GM18907 (cell line): ENCODE results near the gene FLRT1.

ENCODE experiments used
- ATAC-seq: cut with Tn5 transposase; IDR thresholded peaks from one replicate; pipeline ENCODE4 v1.9.1; 2021; ENCODE audit warnings: mild to moderate bottlenecking, moderate library complexity; ENCODE audit not compliant: unreplicated experiment

The FLRT1 gene

DNA sequence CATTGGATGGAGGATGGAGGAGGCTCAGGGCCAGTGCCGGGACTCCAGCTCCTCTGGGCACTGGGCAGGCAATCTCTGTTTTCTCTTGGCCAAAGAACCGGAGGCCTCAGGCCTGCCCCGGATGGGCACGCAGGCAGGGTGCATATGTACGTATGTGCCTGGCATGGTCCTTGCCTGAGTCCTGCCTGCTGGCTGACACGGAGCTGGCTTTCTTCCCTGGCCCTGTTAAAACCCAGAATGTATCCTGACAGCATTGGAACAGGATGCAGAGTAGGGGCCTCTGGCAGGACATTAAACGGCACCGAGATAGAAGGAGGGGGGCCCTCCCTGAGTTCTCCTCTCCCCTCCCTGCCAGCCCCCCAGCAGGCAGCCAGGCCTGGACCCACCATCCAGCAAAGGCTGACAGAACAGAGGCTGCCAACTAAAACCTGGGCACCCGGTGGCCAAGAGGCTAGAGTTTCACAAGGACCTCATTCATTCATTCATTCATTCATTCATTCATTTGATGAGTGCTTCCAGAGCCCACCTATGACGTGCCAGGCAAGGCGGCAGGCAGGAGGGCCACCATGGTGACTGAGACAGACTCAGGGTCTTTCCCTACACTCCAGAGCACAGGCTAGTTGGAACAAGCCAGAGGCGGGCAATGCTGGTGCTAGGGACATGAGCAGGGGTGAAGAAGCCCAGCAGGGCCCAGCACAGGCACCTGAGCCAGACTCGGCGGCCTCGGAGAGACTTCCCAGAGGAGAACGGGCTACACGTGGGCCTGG, 28.8 kb downstream of the FLRT1 start:
- no peak for ATAC-seq

DNA sequence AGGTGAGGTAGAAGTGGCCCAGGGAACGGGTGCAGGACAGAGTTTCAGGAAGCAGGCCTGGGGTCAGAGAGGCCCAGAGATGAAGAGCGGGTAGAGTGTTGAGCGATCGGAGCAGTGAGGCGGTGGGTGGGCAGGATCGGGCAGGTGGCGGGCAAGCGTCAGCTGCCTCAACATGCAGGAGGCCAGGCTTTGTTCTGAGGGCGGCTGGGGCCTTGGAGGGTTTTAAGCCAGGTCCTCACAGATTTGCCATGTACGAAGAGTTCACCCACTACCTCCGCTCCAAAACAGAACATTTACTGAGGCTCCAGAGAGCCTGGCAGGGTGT, 29.4 kb downstream of the FLRT1 start:
- no peak for ATAC-seq

DNA sequence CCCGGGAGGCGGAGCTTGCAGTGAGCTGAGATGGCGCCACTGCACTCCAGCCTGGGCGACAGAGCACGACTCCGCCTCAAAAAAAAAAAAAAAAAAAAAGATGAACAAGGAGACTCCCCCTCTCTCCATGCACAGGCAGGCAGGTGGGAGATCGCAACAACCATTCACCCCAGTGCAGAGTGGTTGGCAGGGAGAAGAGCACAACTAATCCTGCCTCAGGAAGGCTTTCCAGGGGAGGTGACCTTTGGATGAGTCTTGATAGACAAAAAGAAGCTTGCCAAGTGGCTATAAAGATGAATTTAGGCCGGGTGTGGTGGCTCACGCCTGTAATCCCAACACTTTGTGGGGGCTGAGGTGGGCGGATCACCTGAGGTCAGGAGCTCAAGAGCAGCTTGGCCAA, 30.0 kb downstream of the FLRT1 start:
- no peak for ATAC-seq

DNA sequence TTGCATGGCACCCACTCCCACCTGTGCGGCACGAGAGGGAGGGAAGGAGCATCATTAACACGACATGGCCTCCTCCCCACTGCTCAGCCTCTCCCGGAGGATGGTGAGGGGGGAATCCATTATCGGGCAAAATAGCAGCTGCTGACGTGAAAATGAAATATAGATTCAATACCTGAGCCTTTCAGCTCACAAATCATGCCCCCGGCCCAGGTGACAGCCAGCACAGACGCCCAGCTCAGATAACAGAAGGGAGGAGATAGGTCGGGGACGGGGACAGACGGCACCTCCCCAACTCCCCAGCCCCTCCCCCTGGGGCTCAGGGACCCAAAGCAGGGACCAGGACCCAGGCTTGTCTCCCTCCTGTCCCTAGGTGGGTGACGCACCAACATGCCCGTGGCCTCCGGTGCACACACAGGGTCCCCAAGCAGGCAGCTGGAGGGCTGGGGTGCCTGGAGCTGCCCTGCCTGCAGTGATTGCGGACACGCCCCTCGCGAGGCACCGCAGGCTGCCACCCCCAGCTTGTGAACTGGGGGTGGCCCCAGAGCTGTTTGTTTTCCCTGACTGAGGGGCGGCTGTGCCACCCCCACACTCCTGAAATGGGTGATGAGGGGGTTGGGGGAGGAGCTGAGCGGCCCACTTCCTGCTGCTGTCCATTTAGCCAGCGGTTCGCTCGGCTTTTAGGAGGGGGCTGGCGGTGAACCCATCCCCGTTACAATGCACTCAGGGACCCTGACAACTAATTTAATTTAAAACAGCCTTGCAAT, 31.7 kb downstream of the FLRT1 start:
- ATAC-seq: no peak

DNA sequence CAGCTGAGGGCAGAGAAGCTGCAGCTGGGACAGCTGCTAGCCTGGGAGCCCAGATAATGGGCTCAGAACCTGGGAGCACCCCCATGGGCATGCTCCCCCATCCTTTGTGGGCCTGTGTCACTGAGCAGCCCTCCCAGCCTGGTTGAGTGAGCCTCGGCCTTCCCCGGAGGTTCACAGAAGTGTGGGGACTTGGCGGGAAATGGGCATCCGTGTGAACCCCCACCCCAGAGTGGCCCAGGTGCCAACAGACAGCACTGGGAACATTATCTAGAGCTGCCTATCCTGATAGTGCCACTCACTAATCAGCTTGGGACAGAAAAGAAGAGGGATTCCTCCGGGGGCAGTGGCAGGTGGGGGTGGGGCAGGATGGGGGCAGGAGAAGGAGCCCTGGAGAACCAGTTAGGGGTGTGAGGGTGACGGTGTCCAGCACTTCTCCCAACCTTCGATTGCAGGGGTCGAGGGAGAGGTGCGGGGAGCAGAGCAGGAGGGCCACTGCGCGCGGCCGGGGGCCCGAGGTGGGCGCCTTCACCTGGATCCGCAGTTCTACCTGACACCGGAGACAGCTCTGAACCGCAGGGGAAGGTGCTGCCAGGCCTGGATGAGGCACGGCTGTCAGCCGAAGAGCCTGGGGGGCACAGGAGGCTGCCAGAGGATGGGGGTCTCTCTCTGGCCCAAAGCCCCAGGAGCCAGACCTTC, 33.1 kb downstream of the FLRT1 start:
- ATAC-seq: no peak

DNA sequence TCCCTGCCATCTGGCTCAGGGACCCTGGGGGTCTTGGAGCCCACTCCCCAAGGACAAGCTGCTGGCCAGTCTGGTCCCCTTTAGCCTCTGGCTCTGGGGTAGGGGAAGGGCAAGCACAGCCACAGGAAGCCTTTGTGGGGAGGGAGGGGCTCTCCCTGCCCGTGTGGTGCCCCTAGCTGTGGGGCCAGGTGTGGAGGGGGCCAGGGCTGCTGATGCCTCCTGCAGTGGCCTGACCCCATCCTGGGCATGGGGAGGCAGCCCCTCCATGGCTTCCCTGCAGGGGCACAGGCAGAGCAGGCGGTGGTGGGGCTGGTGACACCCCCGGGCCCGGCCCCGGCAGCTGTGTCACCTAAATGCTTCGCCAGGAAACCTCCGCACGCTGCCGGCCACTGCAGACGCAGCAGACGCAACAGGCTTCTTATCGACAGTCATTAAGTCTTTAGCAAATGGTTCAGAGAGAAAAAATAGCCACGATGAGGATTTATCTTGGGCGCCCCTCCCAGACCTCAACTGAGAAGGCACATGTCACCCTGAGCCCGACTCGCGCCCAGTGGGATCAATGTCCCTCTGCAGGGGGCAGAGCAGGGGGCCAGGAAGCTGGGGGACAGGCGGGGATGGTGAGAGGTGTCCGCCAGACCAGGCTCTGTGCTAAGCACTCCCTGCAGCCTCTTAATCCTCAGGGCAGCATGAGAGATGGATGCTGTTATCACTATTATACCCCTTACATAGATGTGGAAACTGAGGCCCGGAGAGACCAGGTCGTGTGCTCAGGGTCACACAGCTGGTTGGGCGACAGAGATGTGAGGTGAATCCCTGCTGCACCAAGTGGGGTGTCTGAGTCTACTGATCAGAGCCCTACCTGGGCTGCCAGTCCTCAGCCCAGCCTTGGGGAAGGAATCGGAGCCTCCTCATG, 33.9 kb downstream of the FLRT1 start:
- ATAC-seq: no peak

DNA sequence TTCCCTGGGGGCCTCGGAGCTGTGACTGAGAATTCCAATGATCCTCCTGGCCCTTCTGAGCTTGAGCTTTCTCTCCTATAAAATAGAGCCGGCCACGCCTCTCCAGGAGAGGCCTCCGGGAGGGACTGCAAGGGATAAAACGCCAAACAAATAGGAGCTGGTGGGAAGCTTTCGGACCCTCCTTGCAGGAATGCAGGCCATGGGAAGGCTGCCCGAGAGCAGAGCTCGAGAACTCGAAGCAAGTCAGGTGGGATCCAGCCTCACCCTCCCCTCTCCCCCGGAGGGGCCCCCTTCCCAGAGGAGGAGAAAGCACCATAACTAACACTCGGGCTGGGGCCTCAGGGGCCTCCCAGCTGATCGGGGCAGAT, 34.6 kb downstream of the FLRT1 start:
- ATAC-seq: no peak

DNA sequence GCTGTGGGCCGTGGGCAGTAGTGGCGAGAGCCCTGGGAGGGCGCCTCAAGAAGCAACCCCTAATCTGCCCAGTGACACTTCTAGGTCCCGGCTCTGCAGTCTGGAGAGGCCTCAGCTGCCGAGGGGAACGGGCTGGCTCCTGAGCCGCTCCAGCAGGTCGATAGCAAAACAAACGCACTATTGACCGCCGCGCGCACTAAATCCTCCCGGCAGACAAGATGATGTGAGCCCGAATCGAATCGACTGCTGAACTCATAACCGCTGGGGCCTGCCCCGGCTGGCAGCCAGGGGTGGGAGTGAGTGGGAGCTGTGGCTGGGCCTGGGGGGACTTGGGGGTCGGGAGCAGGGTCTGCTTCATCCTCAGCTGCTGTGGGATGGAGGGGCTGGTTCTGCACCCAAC, 36.1 kb downstream of the FLRT1 start:
- no peak for ATAC-seq

DNA sequence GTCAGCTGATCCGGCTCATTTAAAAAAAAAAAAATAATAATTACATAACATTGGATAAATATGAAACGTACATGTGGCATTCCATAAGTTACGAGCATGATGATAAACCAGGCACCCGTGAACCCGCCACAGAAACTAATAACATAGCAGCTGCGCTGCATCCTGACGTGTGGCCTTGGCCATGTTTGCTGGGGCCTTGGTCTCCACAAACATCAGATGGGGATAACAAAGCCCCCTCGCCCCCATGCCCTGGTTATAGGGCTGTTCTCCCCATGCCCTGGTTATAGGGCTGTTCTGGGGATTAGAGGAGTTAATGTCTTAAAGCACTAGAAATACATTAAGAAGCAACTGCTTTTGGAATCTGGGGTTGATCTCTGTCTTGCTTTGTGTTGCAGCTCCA, 36.7 kb downstream of the FLRT1 start:
- no peak for ATAC-seq

DNA sequence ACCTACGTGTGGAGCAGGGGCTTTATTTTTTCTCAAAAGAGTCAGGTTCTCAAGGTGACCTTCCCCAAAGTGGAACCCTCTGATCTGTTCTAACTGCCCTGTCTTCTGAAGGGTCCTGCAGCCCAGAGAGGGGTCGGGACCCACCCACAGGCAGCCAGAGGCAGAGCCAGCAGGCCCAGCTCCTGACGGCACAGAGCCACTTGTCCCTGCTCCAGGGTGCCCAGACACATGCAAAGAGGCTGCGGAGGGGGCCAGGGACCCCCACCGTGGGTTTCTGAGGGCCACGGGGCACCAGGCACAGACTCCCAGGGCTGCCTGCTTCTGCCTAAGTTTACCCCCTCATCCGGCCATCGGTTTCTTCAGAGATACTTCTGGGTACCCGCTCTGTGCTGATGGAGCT, 37.1 kb downstream of the FLRT1 start:
- ATAC-seq: no peak

DNA sequence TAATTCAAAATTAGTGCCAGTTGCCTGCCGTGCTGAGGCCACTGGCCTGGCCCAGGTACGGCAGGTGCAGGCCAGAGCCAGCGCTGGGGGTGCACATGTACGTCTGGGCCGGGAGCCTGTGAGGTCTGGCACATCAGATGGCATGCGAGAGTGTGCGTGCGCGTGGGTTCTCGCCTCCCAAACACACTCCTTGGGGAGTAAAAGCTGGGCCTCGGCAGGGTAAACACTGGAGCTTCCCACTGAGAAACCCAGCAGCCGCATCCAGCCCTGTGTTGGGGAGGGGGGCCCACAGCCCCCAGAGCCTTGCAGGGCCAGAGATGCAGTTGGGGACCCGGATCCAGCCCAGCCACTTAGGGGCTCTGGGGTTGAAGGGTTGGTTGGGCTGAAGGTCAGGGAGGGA, 37.8 kb downstream of the FLRT1 start:
- ATAC-seq: no peak

DNA sequence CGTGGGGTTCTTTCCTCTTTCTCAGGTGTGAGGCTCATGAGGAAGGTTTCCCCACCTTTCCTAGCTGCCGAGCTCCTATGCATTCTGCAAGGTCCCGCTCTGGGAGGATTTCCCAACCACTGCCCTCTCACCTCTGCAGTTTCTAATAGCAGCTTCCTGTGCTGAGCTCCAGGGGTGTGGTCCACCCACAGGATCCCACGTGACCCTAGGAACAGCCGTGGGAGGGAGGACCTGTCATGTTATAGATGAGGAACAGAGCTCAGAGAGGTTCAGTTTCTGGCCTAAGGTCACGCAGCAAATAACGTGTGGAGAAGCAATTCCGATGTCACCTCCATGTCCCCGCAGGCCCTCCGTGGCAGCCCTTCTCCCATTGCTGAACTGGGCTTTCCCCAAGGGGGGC, 38.5 kb downstream of the FLRT1 start:
- no peak for ATAC-seq

DNA sequence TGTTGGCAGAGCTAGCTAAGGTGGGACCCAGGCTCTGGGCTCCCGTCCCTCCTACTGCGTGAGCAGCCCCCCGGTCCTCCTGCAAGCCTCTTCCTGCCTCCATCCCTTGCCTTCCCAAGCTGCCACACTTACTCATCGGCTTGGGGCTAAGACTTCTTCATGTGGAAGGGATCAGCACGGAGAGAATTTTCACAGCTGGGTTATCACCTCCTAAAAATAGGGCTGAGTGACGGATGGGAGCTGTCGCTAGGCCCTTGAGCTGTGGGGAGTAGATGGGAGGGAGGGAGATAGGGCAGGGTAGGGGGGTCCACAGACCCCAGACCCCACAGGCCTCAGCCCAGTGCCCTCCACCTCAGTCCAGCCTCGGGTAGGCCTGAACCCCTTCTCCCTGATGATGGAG, 41.0 kb downstream of the FLRT1 start:
- ATAC-seq: no peak

DNA sequence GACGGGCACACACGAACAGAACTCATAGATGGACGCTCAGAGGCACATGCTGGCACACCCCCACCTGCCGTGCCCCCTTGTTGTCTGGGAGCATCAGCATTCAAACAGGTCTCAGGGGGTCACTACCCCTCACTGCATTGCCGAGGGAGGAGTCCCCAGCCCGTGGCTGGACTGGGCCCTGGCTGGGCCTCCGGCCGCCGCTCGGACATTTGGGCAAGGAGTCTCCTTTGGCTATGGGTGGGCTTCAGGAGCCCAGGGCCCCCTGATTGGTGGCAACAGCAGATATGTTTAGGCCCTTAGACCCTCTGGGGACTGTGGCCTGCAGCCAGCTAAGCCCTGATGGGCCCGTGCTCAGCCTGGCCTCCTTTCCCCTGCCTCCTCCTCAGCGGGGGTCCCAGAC, 41.9 kb downstream of the FLRT1 start:
- no peak for ATAC-seq

DNA sequence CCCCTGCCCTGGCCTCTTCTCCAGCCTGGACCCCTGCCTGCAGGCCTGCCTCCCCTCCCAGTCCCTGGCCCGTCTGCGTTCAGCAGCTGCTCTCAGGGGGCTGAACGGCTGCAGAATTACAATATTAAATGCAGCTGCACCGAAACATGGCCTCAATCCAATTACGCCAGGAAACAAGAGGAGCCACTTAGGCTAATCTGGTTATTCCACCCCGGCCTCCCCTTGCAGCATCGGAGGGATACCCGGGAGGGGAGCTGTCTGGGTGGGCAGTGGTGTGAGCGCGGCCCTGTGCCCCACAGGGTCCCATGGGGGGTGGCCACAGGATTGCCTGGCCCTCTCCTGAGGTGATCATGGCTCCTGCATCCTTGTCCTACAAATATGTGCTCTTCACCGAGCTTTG, 42.6 kb downstream of the FLRT1 start:
- ATAC-seq: no peak

DNA sequence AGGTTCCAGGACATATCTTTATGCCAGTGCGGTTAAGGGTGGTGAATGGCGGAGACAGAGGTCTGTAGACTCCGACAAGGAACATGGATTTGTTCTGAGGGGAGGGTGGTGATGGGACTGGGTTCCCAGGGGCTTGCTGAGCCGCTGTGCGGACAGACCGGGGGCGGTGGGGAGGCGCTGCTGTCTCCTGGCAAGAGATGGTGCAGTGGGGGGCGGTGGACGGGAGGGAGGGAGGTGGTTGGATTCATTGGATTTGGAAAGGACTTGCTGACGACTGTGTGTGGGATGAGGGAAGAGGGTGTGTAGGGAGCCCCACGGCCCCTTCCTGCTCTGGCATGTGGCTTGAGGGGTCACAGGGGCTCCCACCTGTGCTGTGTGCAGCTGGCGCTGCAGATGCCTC, 43.2 kb downstream of the FLRT1 start:
- ATAC-seq: no peak

DNA sequence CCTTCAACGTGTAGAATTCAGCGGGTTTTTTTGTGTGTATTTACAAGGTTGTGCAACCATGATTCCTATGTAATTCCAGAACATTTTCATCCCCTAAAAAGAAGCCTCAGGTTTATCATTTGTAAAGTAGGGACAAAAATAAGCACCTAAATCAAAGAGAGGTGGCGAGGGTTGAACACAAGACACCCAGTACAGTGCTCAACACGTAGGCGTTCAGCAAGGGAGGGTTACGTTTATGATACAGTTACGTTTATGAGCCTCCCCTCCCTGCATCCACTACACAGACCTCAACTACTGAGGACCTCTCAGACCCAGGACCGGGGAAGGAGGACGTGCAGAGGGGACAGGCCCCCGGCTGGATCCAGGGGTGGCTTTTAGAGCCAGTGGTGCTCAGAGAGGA, 44.7 kb downstream of the FLRT1 start:
- ATAC-seq: no peak

DNA sequence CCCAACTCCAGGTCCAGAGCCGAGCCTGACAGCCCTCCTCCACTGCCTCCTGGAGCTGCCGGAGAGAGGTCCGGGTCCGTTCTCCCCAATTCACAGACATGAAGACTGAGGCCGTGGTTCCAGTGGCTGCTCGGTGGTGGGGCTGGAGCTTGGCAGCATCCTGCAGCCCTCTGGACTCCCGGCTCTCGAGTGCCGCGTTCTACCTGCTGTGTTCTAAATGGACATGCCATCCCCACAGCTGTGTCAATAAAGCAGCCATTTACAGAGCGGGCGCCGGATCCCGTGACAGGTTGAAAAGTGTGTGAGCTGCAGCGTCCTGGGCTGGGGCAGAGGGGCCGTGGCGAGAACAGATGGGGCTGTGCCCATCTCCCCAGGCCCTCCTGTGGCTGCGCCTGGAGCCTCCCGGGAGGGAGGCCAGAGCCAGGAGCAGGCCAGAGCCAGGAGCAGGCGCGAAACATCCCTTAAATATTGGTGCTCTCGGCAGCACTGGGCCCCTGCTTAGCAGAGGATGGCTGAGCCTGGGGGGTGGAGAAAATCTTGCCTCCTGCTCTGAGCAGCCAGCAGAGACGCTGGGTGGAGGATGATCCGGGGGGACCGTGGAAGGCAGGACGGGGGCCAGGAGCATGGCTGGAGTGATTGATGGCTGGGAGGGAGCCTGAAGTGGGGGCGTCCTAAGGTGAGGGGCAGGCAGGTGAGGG, 46.2 kb downstream of the FLRT1 start:
- ATAC-seq: no peak

DNA sequence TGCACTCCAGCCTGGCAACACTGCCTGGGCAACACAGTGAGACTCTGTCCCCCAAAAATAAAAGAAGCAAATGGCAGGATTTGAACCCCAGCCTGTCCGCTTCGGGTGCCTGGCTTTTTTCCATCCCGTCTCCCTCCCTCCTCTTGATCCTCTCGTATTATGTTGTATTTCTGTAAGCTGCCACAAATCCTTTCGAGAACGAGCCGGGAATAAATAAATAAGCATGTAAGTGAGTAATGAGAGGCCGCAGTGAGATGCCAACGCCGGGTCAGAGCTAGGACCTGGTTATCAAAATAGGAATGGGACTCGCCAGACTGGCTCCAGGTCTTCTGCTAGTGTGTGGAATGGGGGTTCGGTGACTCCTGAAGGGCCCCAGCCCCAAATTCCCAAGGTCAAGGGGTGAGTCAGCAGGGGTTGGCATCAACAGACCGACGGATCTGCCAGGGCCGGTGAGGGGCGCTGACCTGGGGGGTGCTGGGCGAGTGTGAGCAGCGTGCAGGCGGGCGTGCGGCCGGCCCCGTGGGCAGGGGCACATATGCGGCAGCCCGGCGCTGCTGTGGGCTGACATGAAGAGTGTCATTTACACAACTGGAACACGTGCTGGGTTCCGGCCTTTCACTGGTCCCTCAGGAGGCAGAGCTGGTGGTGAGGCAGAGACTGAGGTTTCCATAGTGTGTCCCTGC, 47.8 kb downstream of the FLRT1 start:
- no peak for ATAC-seq
